ENCODE data around the gene IRGC. TPM values are rescaled to one million over a fixed set of nuclear protein-coding genes. Genes with fewer than 3 reads are reported as not detected.

IRGC gene
- total RNA-seq, 2 donors from 2014 or later = not detected

DNA sequence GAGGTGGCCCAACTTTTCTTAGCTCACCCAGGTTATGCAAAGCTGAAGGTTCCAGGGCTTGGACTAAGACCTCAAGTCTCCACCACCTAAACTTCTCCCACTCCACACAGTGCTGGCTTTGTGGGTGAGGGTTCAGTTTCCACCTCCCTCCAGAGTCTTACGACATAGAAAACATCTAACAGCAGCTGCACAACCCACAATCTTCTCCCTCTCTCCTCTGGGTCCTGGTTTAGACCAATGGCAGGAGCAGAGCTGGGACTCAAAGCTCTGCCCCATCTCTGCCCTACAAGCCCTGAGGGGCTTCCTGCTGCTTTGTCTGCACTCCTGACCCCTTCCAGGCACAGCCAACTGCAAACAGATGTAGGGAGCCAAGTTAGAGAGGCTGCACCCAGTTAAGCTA lies 16.0 kb downstream of the IRGC start:
- no peaks in the 10 kb centered on the region for H3K9me3 Mint-ChIP-seq
- no peaks in the 10 kb centered on the region for H3K9me3 ChIP-seq (ENCODE audit: control insufficient read depth, low read length)
- peaks cover 79% of the 10 kb centered on the region for H3K36me3 Mint-ChIP-seq (ENCODE audit: low read depth)
- H3K27me3 ChIP-seq (ENCODE audit: control insufficient read depth, insufficient read depth, low read length, poor library complexity, severe bottlenecking) = no peaks in the 10 kb centered on the region
- H3K27me3 Mint-ChIP-seq (ENCODE audit: insufficient read depth) = no peaks in the 10 kb centered on the region
- peaks cover 65% of the 10 kb centered on the region for H3K36me3 ChIP-seq (ENCODE audit: control insufficient read depth, insufficient read depth, low read length)
- H3K27ac ChIP-seq (ENCODE audit: low read depth, low read length) = no peak overlapping the region
- no peak overlapping the region for H3K4me3 ChIP-seq (ENCODE audit: low read length)
- WGBS, 2 experiments (ENCODE audit: insufficient coverage in 1 of 2, insufficient read length in 1 of 2) = 89% methylated on average over 1 of the region's 1 CpG; no CpG with 5 or more reads in 1 of the 2 experiments
- no peak for DNase-seq
- H3K4me1 Mint-ChIP-seq = peaks cover 3% of the 10 kb centered on the region
- TF ChIP-seq, protein P1, sequence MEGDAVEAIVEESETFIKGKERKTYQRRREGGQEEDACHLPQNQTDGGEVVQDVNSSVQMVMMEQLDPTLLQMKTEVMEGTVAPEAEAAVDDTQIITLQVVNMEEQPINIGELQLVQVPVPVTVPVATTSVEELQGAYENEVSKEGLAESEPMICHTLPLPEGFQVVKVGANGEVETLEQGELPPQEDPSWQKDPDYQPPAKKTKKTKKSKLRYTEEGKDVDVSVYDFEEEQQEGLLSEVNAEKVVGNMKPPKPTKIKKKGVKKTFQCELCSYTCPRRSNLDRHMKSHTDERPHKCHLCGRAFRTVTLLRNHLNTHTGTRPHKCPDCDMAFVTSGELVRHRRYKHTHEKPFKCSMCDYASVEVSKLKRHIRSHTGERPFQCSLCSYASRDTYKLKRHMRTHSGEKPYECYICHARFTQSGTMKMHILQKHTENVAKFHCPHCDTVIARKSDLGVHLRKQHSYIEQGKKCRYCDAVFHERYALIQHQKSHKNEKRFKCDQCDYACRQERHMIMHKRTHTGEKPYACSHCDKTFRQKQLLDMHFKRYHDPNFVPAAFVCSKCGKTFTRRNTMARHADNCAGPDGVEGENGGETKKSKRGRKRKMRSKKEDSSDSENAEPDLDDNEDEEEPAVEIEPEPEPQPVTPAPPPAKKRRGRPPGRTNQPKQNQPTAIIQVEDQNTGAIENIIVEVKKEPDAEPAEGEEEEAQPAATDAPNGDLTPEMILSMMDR (conservative IDR thresholded peaks at IDR 0.05) = no peak
- no peak overlapping the region for H3K9ac ChIP-seq (ENCODE audit: extremely low read depth, low read length, poor library complexity, severe bottlenecking)
- no peak overlapping the region for H3K27ac Mint-ChIP-seq
- peaks cover 3% of the 10 kb centered on the region for H3K4me1 ChIP-seq (ENCODE audit: control insufficient read depth, insufficient read depth, low read length)
- H3K4me3 Mint-ChIP-seq = no peak overlapping the region

DNA sequence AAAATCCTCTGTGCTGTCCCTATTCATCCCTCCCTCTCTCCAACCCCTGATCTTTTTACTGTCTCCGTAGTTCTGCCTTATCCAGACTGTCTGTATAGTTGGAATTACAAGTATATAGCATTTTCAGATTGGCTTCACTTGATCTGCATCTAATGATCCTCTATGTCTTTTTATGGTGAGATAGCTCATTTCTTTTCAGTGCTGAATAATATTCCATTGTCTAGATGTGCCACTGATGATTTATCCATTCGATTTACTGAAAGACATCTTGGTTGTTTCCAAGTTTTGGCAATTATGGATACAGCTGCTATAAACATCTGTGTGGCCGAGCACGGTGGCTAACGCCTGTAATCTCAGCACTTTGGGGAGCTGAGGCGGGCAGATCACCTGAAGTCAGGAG lies 19.1 kb downstream of the IRGC start:
- 92 to 94% methylated on average over 5 to 6 of the region's 6 CpGs for WGBS, 2 experiments (ENCODE audit: insufficient coverage in 1 of 2, insufficient read length in 1 of 2)
- Mint-ChIP-seq H3K36me3 (ENCODE audit: low read depth) (peaks cover 82% of the 10 kb centered on the region), H3K27ac (no peak overlapping the region), H3K4me3 (no peak overlapping the region), H3K4me1 (peaks cover 18% of the 10 kb centered on the region), H3K27me3 (ENCODE audit: insufficient read depth) (no peaks in the 10 kb centered on the region), H3K9me3 (no peaks in the 10 kb centered on the region)
- Histone ChIP-seq H3K36me3 (ENCODE audit: control insufficient read depth, insufficient read depth, low read length) (peaks cover 67% of the 10 kb centered on the region), H3K4me1 (ENCODE audit: control insufficient read depth, insufficient read depth, low read length) (peaks cover 13% of the 10 kb centered on the region), H3K9ac (ENCODE audit: extremely low read depth, low read length, poor library complexity, severe bottlenecking) (no peak overlapping the region), H3K9me3 (ENCODE audit: control insufficient read depth, low read length) (no peaks in the 10 kb centered on the region), H3K27me3 (ENCODE audit: control insufficient read depth, insufficient read depth, low read length, poor library complexity, severe bottlenecking) (no peaks in the 10 kb centered on the region), H3K27ac (ENCODE audit: low read depth, low read length) (no peak overlapping the region), H3K4me3 (ENCODE audit: low read length) (no peak overlapping the region)
- TF ChIP-seq, protein P1 (conservative IDR thresholded peaks at IDR 0.05) = no peak
- no peak for DNase-seq

DNA sequence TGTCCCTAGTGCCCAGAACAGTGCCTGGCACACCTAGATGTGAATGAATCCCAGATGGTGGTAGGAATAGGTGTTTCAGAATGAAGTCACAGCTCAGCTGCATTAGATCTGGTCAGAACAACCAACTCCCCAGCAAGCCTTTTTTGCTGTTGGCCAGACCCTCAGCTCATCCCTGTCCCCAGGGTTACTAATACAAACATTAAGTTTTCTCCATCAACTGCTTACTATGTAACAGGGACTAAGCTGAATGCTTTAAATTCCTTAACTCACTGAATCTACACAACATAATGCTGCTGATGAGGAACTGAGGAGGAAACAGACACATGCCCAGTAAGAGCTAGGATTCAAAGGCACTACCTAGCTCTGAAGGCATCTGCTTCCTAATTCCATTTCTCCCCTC lies 20.1 kb downstream of the IRGC start:
- no peaks in the 10 kb centered on the region for H3K9me3 ChIP-seq (ENCODE audit: control insufficient read depth, low read length)
- H3K36me3 ChIP-seq (ENCODE audit: control insufficient read depth, insufficient read depth, low read length) = peaks cover 73% of the 10 kb centered on the region
- H3K27me3 Mint-ChIP-seq (ENCODE audit: insufficient read depth) = no peaks in the 10 kb centered on the region
- no peak overlapping the region for H3K27ac ChIP-seq (ENCODE audit: low read depth, low read length)
- H3K36me3 Mint-ChIP-seq (ENCODE audit: low read depth) = peaks cover 83% of the 10 kb centered on the region
- no peaks in the 10 kb centered on the region for H3K9me3 Mint-ChIP-seq
- no peak overlapping the region for H3K4me3 Mint-ChIP-seq
- H3K4me3 ChIP-seq (ENCODE audit: low read length) = no peak overlapping the region
- H3K4me1 ChIP-seq (ENCODE audit: control insufficient read depth, insufficient read depth, low read length) = peaks cover 15% of the 10 kb centered on the region
- H3K27ac Mint-ChIP-seq = no peak overlapping the region
- H3K9ac ChIP-seq (ENCODE audit: extremely low read depth, low read length, poor library complexity, severe bottlenecking) = no peak overlapping the region
- peaks cover 22% of the 10 kb centered on the region for H3K4me1 Mint-ChIP-seq
- DNase-seq = no peak
- H3K27me3 ChIP-seq (ENCODE audit: control insufficient read depth, insufficient read depth, low read length, poor library complexity, severe bottlenecking) = no peaks in the 10 kb centered on the region
- TF ChIP-seq, protein P1 (conservative IDR thresholded peaks at IDR 0.05) = no peak
